Fibroblast of lung (primary cell): ENCODE results near the gene THRAP3. TPM values are rescaled to one million over a fixed set of nuclear protein-coding genes. Genes with fewer than 3 reads are reported as not detected.

Source experiments
- DNase-seq, 2 donors: peaks; one replicate each; pipeline versions ENCODE4 v3.0.0 to v3.0.0-alpha.2; 2010; ENCODE audit warnings: low read depth in 2 of 2
- H2AFZ ChIP-seq: 2 replicates; pipeline ENCODE4 v1.5.1; 2012; ENCODE audit warnings: low read length, control low read depth, inconsistent platforms
- H3K27ac ChIP-seq: 2 replicates; pipeline ENCODE4 v1.5.1; 2011; ENCODE audit warnings: low read length, control low read depth; ENCODE audit not compliant: insufficient read depth
- H3K27me3 ChIP-seq: 2 replicates; pipeline ENCODE4 v1.5.1; 2011; ENCODE audit warnings: mild to moderate bottlenecking, low read length; ENCODE audit not compliant: control insufficient read depth, insufficient read depth
- H3K36me3 ChIP-seq: 2 replicates; pipeline ENCODE4 v1.5.1; 2011; ENCODE audit warnings: low read length; ENCODE audit not compliant: control insufficient read depth, insufficient read depth
- H3K4me1 ChIP-seq: 2 replicates; pipeline ENCODE4 v1.5.1; 2011; ENCODE audit warnings: low read length; ENCODE audit not compliant: control insufficient read depth, insufficient read depth; ENCODE audit errors: extremely low read depth
- H3K4me2 ChIP-seq: 2 replicates; pipeline ENCODE4 v1.5.1; 2011; ENCODE audit warnings: low read length, control low read depth; ENCODE audit not compliant: insufficient read depth; ENCODE audit errors: extremely low read depth
- H3K4me3 ChIP-seq, 4 experiments: fragments of 200-600 bp in 1 of 4; sonication (generic) in 1 of 4; replicated peaks in 1 of 4; 2 replicates each; pipeline ENCODE4 v1.5.1; 2011 to 2016; ENCODE audit warnings: low read length in 4 of 4, low read depth in 3 of 4, mild to moderate bottlenecking in 3 of 4, control low read depth in 2 of 4, inconsistent platforms in 1 of 4, mixed read lengths in 1 of 4; ENCODE audit not compliant: insufficient read depth in 1 of 4; ENCODE audit errors: control extremely low read depth in 1 of 4
- H3K79me2 ChIP-seq: 2 replicates; pipeline ENCODE4 v1.5.1; 2012; ENCODE audit warnings: mild to moderate bottlenecking, low read length, inconsistent platforms; ENCODE audit not compliant: control insufficient read depth, insufficient read depth
- H3K9ac ChIP-seq: 2 replicates; pipeline ENCODE4 v1.5.1; 2011; ENCODE audit warnings: mild to moderate bottlenecking, low read length, control low read depth; ENCODE audit not compliant: insufficient read depth
- H3K9me3 ChIP-seq: 2 replicates; pipeline ENCODE4 v1.5.1; 2012; ENCODE audit warnings: low read depth, low read length; ENCODE audit not compliant: control insufficient read depth, insufficient read depth
- H4K20me1 ChIP-seq: 2 replicates; pipeline ENCODE4 v1.5.1; 2011; ENCODE audit warnings: low read length; ENCODE audit not compliant: control insufficient read depth, insufficient read depth; ENCODE audit errors: extremely low read depth
- CTCF ChIP-seq, 2 donors: IDR thresholded peaks in 1 of 2; conservative IDR thresholded peaks in 1 of 2; 1 replicate in 1 of 2; 2 replicates in 1 of 2; pipeline ENCODE4 v1.5.1; 2011 to 2012; ENCODE audit warnings: low read length in 2 of 2, control low read depth in 1 of 2, inconsistent platforms in 1 of 2, low read depth in 1 of 2, mild to moderate bottlenecking in 1 of 2
- EZH2 ChIP-seq: IDR thresholded peaks from 2 replicates; pipeline ENCODE4 v1.5.1; 2012; ENCODE audit warnings: low read length, control low read depth, mild to moderate bottlenecking; ENCODE audit errors: missing control alignments
- polyA plus RNA-seq, 2 donors: library from polyadenylated mRNA; depleted of rRNA in 1 of 2; stranded (reverse) in 1 of 2; unstranded in 1 of 2; fragments of >200 nt; gene quantifications; 2 replicates each; pipeline ENCODE4 v1.2.1, GENCODE V29; 2011 to 2012; ENCODE audit warnings: missing spikeins in 1 of 2
- total RNA-seq: library from RNA; depleted of rRNA; stranded (reverse); fragments of >200 nt; gene quantifications from 2 replicates; pipeline ENCODE4 v1.2.1, GENCODE V29; 2014

Gene THRAP3
- total and polyA plus RNA-seq, 2 donors (not counting 1 experiment from before 2014, with no cell fraction given) = 92.5 to 97.5 TPM

- no peak overlapping the region for H3K4me3 ChIP-seq
- H2AFZ ChIP-seq = no peak overlapping the region
- H3K9me3 ChIP-seq = no peaks in the 10 kb centered on the region
- H3K4me2 ChIP-seq = no peak overlapping the region
- H3K36me3 ChIP-seq = peaks cover 21% of the 10 kb centered on the region
- no peak for DNase-seq
- peaks cover 2% of the 10 kb centered on the region for H3K79me2 ChIP-seq
- H3K27me3 ChIP-seq = no peaks in the 10 kb centered on the region
- H4K20me1 ChIP-seq = no peaks in the 10 kb centered on the region
- TF ChIP-seq EZH2 = no peak
- TF ChIP-seq CTCF (conservative IDR thresholded peaks at IDR 0.05 in 1 of 2, IDR thresholded peaks at IDR 0.05 in 1 of 2; ENCODE audit: low read depth in 1 of 2, low read length in 2 of 2) = peak in 1 of 2 donors; percentile 4
- H3K4me1 ChIP-seq = peaks cover 7% of the 10 kb centered on the region
- no peak overlapping the region for H3K9ac ChIP-seq
- no peak overlapping the region for H3K27ac ChIP-seq
Measured at GRCh38 chr1:36305915-36306209, 81.6 kb downstream of the THRAP3 start.

- H3K27ac ChIP-seq = peak within 1 kb of the TSS; percentile 63
- TF ChIP-seq EZH2 (no peak), CTCF (conservative IDR thresholded peaks at IDR 0.05 in 1 of 2, IDR thresholded peaks at IDR 0.05 in 1 of 2; ENCODE audit: low read depth in 1 of 2, low read length in 2 of 2) (peak; percentile 2 to 24)
- H3K4me1 ChIP-seq = peaks cover 7% of the 10 kb centered on the region
- no peaks in the 10 kb centered on the region for H3K27me3 ChIP-seq
- peak within 1 kb of the TSS; percentile 51 for H3K9ac ChIP-seq
- H3K4me3 ChIP-seq = peak within 1 kb of the TSS; percentile 58 to 69 (median 66)
- no peaks in the 10 kb centered on the region for H4K20me1 ChIP-seq
- DNase-seq = peak in 1 of 2 donors; percentile 30
- H3K9me3 ChIP-seq = no peaks in the 10 kb centered on the region
- H3K79me2 ChIP-seq = peaks cover 2% of the 10 kb centered on the region
- peak within 1 kb of the TSS; percentile 85 for H2AFZ ChIP-seq
- H3K36me3 ChIP-seq = peaks cover 17% of the 10 kb centered on the region
- H3K4me2 ChIP-seq = peak within 1 kb of the TSS; percentile 88
Measured at GRCh38 chr1:36306210-36306901, 82.1 kb downstream of the THRAP3 start, which contains the start of gene SH3D21. Gene SH3D21, plus strand, starts transcription at chr1:36306368. Its CDS starts 53 bp downstream, at chr1:36306421.

- H4K20me1 ChIP-seq = no peaks in the 10 kb centered on the region
- H3K9ac ChIP-seq = peak overlapping the region; percentile 51
- DNase-seq = peak; percentile 84 to 90
- H3K36me3 ChIP-seq = peaks cover 13% of the 10 kb centered on the region
- H3K27ac ChIP-seq = peak overlapping the region; percentile 63
- H3K79me2 ChIP-seq = peaks cover 2% of the 10 kb centered on the region
- peak overlapping the region; percentile 88 for H3K4me2 ChIP-seq
- H3K9me3 ChIP-seq = no peaks in the 10 kb centered on the region
- H2AFZ ChIP-seq = peak overlapping the region; percentile 85
- TF ChIP-seq EZH2 (no peak), CTCF (conservative IDR thresholded peaks at IDR 0.05 in 1 of 2, IDR thresholded peaks at IDR 0.05 in 1 of 2; ENCODE audit: low read depth in 1 of 2, low read length in 2 of 2) (no peak)
- peak overlapping the region; percentile 58 to 69 (median 66) for H3K4me3 ChIP-seq
- peaks cover 7% of the 10 kb centered on the region for H3K4me1 ChIP-seq
- H3K27me3 ChIP-seq = no peaks in the 10 kb centered on the region
Measured at GRCh38 chr1:36306902-36307456, 82.7 kb downstream of the THRAP3 start.
